Ammon's horn (tissue), 1 donor: ENCODE results near the gene GAK.
"Not testable (repeated sequence)": the region's sequence is repeated elsewhere in the genome, so short reads cannot be mapped to it uniquely, and the experiment has no call there.

Source experiments
- DNase-seq: peaks from one replicate; pipeline ENCODE4 v3.0.0-alpha.2; 2016; ENCODE audit warnings: low spot score

Gene GAK

GRCh38 chr4:813900-814299 is 118.2 kb downstream of the GAK start:
- DNase-seq = no peak

- DNase-seq = peak; percentile 54
These were observed 123.1 kb downstream of the GAK start for GRCh38 chr4:808860-809570.

- DNase-seq = no peak
These were observed 124.3 kb downstream of the GAK start for GRCh38 chr4:807792-808191.

- not testable (repeated sequence) for DNase-seq
These were observed 125.1 kb downstream of the GAK start for GRCh38 chr4:806979-807378.

GRCh38 chr4:804804-805203 is 127.3 kb downstream of the GAK start:
- DNase-seq = no peak

- DNase-seq = no peak
These were observed 128.2 kb downstream of the GAK start for GRCh38 chr4:803884-804283.

- no peak for DNase-seq
These were observed 130.5 kb downstream of the GAK start for GRCh38 chr4:801436-802124.
